IMR-90 (cell line): Measurements from ENCODE around the gene ECM1. TPM values are rescaled to one million over a fixed set of nuclear protein-coding genes. Genes with fewer than 3 reads are reported as not detected.

Source experiments
- ATAC-seq: fragments of 200-7000 bp; cut with Tn5 transposase; 2 replicates; pipeline ENCODE4 v1.9.1; 2020; ENCODE audit warnings: low read depth, mild to moderate bottlenecking, moderate library complexity
- BruUV-seq: library from RNA; stranded (reverse); fragments of 400-500 nt; replicated peaks from 2 replicates; lab custom pipeline; 2021; lab: Mats Ljungman, UMichigan
- CTCF ChIA-PET: fragments of 300-600 bp; formaldehyde crosslinking; extraction: SDS; loops from one replicate; lab custom pipeline; 2021; ENCODE audit warnings: antibody characterized with exemption; lab: Yijun Ruan, JAX
- POLR2A ChIA-PET: fragments of 300-600 bp; sonication (Branson Sonifier 250); formaldehyde crosslinking; loops from one replicate; lab custom pipeline; 2022; ENCODE audit warnings: antibody characterized with exemption; ENCODE audit not compliant: unreplicated experiment; lab: Charles Lee
- DNase-seq: peaks from one replicate; pipeline ENCODE4 v3.0.0; 2013
- H2AFZ ChIP-seq: replicated peaks from 2 replicates; pipeline ENCODE3; 2013; ENCODE audit warnings: low read length, mild to moderate bottlenecking; ENCODE audit not compliant: poor library complexity
- H2AK5ac ChIP-seq: 2 replicates; pipeline ENCODE4 v1.6.1; 2013; ENCODE audit warnings: low read depth, low read length, inconsistent platforms
- H2AK9ac ChIP-seq: replicated peaks from 2 replicates; pipeline ENCODE3; 2013; ENCODE audit warnings: mild to moderate bottlenecking, low read depth, low read length, moderate library complexity; ENCODE audit not compliant: poor library complexity
- H2BK120ac ChIP-seq: 2 replicates; pipeline ENCODE4 v1.6.1; 2013; ENCODE audit warnings: low read depth, low read length, inconsistent platforms
- H2BK15ac ChIP-seq: 3 replicates; pipeline ENCODE4 v1.6.1; 2013; ENCODE audit warnings: low read depth, low read length, inconsistent platforms
- H2BK20ac ChIP-seq: 2 replicates; pipeline ENCODE4 v1.6.1; 2013; ENCODE audit warnings: low read depth, mild to moderate bottlenecking, inconsistent platforms, low read length, moderate library complexity
- H2BK5ac ChIP-seq: 2 replicates; pipeline ENCODE4 v1.6.1; 2013; ENCODE audit warnings: mild to moderate bottlenecking, low read depth, low read length, inconsistent platforms; ENCODE audit not compliant: poor library complexity, severe bottlenecking
- H3K14ac ChIP-seq: replicated peaks from 2 replicates; pipeline ENCODE4 v1.6.1; 2013; ENCODE audit warnings: low read depth, low read length, inconsistent platforms
- H3K18ac ChIP-seq: 2 replicates; pipeline ENCODE4 v1.6.1; 2013; ENCODE audit warnings: low read depth, low read length, control low read depth
- H3K23ac ChIP-seq: 2 replicates; pipeline ENCODE4 v1.6.1; 2013; ENCODE audit warnings: low read depth, low read length, inconsistent platforms
- H3K27ac ChIP-seq: 2 replicates; pipeline ENCODE4 v1.5.1; 2013; ENCODE audit warnings: mild to moderate bottlenecking, control low read depth, low read length; ENCODE audit not compliant: insufficient read depth
- H3K27me3 ChIP-seq: 2 replicates; pipeline ENCODE4 v1.6.1; 2013; ENCODE audit warnings: low read length; ENCODE audit not compliant: control insufficient read depth, insufficient read depth
- H3K36me3 ChIP-seq: 2 replicates; pipeline ENCODE4 v1.6.1; 2013; ENCODE audit warnings: low read length, mixed read lengths; ENCODE audit not compliant: control insufficient read depth, insufficient read depth
- H3K4ac ChIP-seq: 2 replicates; pipeline ENCODE4 v1.6.1; 2013; ENCODE audit warnings: low read depth, low read length, inconsistent platforms
- H3K4me1 ChIP-seq: 2 replicates; pipeline ENCODE4 v1.6.1; 2013; ENCODE audit warnings: low read length, mixed read lengths; ENCODE audit not compliant: control insufficient read depth, insufficient read depth
- H3K4me2 ChIP-seq: 2 replicates; pipeline ENCODE4 v1.6.1; 2013; ENCODE audit warnings: low read depth, mild to moderate bottlenecking, control low read depth, low read length, moderate library complexity
- H3K4me3 ChIP-seq: 2 replicates; pipeline ENCODE4 v1.5.1; 2013; ENCODE audit warnings: low read depth, mild to moderate bottlenecking, control low read depth, low read length, moderate library complexity; ENCODE audit not compliant: insufficient read depth
- H3K56ac ChIP-seq: 2 replicates; pipeline ENCODE4 v1.6.1; 2013; ENCODE audit warnings: low read length, inconsistent platforms; ENCODE audit not compliant: insufficient read depth; ENCODE audit errors: extremely low read depth
- H3K79me1 ChIP-seq, 2 experiments: 2 replicates each; pipeline ENCODE4 v1.6.1; 2013; ENCODE audit warnings: low read length in 2 of 2, inconsistent platforms in 1 of 2, low read depth in 1 of 2
- H3K9ac ChIP-seq: 2 replicates; pipeline ENCODE4 v1.6.1; 2013; ENCODE audit warnings: low read depth, low read length, control low read depth
- H3K9me1 ChIP-seq: 2 replicates; pipeline ENCODE4 v1.6.1; 2013; ENCODE audit warnings: low read length, inconsistent platforms; ENCODE audit not compliant: insufficient read depth
- H3K9me3 ChIP-seq: 2 replicates; pipeline ENCODE4 v1.6.1; 2013; ENCODE audit warnings: low read length; ENCODE audit not compliant: control insufficient read depth, insufficient read depth
- H4K20me1 ChIP-seq: 2 replicates; pipeline ENCODE4 v1.6.1; 2013; ENCODE audit warnings: low read length, inconsistent platforms; ENCODE audit not compliant: insufficient read depth
- H4K5ac ChIP-seq: 2 replicates; pipeline ENCODE4 v1.6.1; 2013; ENCODE audit warnings: mild to moderate bottlenecking, low read depth, low read length, control low read depth
- H4K8ac ChIP-seq, 2 experiments: 2 replicates each; pipeline ENCODE4 v1.6.1; 2013; ENCODE audit warnings: low read depth in 2 of 2, low read length in 2 of 2, control low read depth in 1 of 2, inconsistent platforms in 1 of 2
- H4K91ac ChIP-seq: 2 replicates; pipeline ENCODE4 v1.6.1; 2013; ENCODE audit warnings: low read depth, low read length, inconsistent platforms; ENCODE audit not compliant: insufficient read depth
- BHLHE40 ChIP-seq: fragments of 150-350 bp; IDR thresholded peaks from 2 replicates; pipeline ENCODE4 v1.6.1; 2016; ENCODE audit warnings: mild to moderate bottlenecking, low read depth, low read length
- CEBPB ChIP-seq: IDR thresholded peaks from 2 replicates; pipeline ENCODE4 v1.6.1; 2012; ENCODE audit warnings: low read depth, low read length, improper control_type of control experiment
- CTCF ChIP-seq: conservative IDR thresholded peaks from 2 replicates; pipeline ENCODE4 v1.5.1; 2012; ENCODE audit warnings: mild to moderate bottlenecking, low read depth, low read length, improper control_type of control experiment
- ELK1 ChIP-seq: fragments of 150-350 bp; IDR thresholded peaks from 2 replicates; pipeline ENCODE4 v1.6.1; 2016; ENCODE audit warnings: low read depth, mild to moderate bottlenecking, low read length, moderate library complexity, borderline replicate concordance
- FOS ChIP-seq: fragments of 150-350 bp; IDR thresholded peaks from 2 replicates; pipeline ENCODE4 v1.6.1; 2016; ENCODE audit warnings: low read depth, low read length
- MAFK ChIP-seq: IDR thresholded peaks from 2 replicates; pipeline ENCODE4 v1.6.1; 2012; ENCODE audit warnings: low read depth, low read length, improper control_type of control experiment
- MAZ ChIP-seq: IDR thresholded peaks from 2 replicates; pipeline ENCODE4 v1.6.1; 2012; ENCODE audit warnings: low read depth, mild to moderate bottlenecking, low read length, improper control_type of control experiment, moderate library complexity, borderline replicate concordance
- MXI1 ChIP-seq: IDR thresholded peaks from 2 replicates; pipeline ENCODE4 v1.6.1; 2012; ENCODE audit warnings: low read depth, mild to moderate bottlenecking, low read length, moderate library complexity, borderline replicate concordance
- NFE2L2 ChIP-seq: fragments of 150-350 bp; IDR thresholded peaks from 2 replicates; pipeline ENCODE4 v1.6.1; 2016; ENCODE audit warnings: low read depth, mild to moderate bottlenecking, low read length
- POLR2A ChIP-seq: IDR thresholded peaks from 2 replicates; pipeline ENCODE4 v1.6.1; 2012; ENCODE audit warnings: mild to moderate bottlenecking, low read depth, low read length
- WGBS, 2 experiments: methylation state at CpG; one replicate each; pipeline versions ENCODE4 v1.1.5 to v1.1.7; 2013; ENCODE audit warnings: missing lambda C conversion rate in 2 of 2; ENCODE audit not compliant: insufficient read length in 1 of 2; ENCODE audit errors: extremely low coverage in 2 of 2; 5-methylcytosine and 5-hydroxymethylcytosine counted together
- dilution Hi-C: fragments of 300-500 bp; cut with HindIII; formaldehyde crosslinking; loops from one replicate; pipeline ENCODE4 v1.14.3; 2018; ENCODE audit warnings: low sequenced_read_pairs; ENCODE audit not compliant: unreplicated experiment
- in situ Hi-C: fragments of 300-500 bp; cut with MboI; formaldehyde crosslinking; loops from 3 replicates; pipeline ENCODE4 v1.14.3; 2019; ENCODE audit warnings: low sequenced_read_pairs, inconsistent platforms, mixed read lengths
- intact Hi-C: fragments of 100-400 bp; cut with micrococcal nuclease; formaldehyde crosslinking; loops from 2 replicates; pipeline ENCODE4 v1.10.0; 2022
- polyA plus RNA-seq, 3 experiments: library from polyadenylated mRNA; depleted of rRNA; stranded (reverse); fragments of >200 nt; gene quantifications; 2 replicates each; pipeline ENCODE4 v1.2.3, GENCODE V29; 2012; ENCODE audit warnings: low replicate concordance in 1 of 3
- total RNA-seq: library from RNA; depleted of rRNA; stranded (reverse); fragments of >200 nt; gene quantifications from 2 replicates; pipeline ENCODE4 v1.2.3, GENCODE V29; 2012

The ECM1 gene
- total and polyA plus RNA-seq, 2 of the 4 experiments (the other 2 are of a cell fraction): 20.1 to 230 TPM

- TF ChIP-seq ELK1 (no peak), MXI1 (no peak), MAZ (no peak), FOS (no peak), BHLHE40 (no peak), CEBPB (no peak), CTCF (no peak), MAFK (no peak), POLR2A (no peak), NFE2L2 (no peak)
- Histone ChIP-seq H2BK120ac (peak overlapping the region; percentile 70; the same call in 1 of the 2 replicates), H4K91ac (peak overlapping the region; percentile 26; the same call in 1 of the 2 replicates), H3K4me2 (peak overlapping the region; percentile 32; the same call in 1 of the 2 replicates), H3K18ac (peak overlapping the region; percentile 31; the same call in 1 of the 2 replicates), H3K9me3 (no peaks in the 10 kb centered on the region), H2AK5ac (peak overlapping the region; percentile 17; the same call in 1 of the 2 replicates), H3K9ac (peak overlapping the region; percentile 32), H3K14ac (peak overlapping the region; percentile 4; the same call in 1 of the 2 replicates), H3K9me1 (peaks cover 10% of the 10 kb centered on the region), H3K4me1 (peaks cover 26% of the 10 kb centered on the region), H4K20me1 (no peaks in the 10 kb centered on the region; the same call in none of the 2 replicates), H3K36me3 (peaks cover 5% of the 10 kb centered on the region), H2BK20ac (peak overlapping the region; percentile 71; the same call in 1 of the 2 replicates), H2AK9ac (peak overlapping the region; percentile 45), H2BK15ac (peak overlapping the region; percentile 79; the same call in 2 of the 3 replicates), H2AFZ (peak overlapping the region; percentile 63), H3K79me1 (peaks cover 3 to 51% of the 10 kb centered on the region in 2 experiments; a peak in 3 of 4 replicates), H3K56ac (no peak overlapping the region), H4K5ac (peak overlapping the region; percentile 21), H3K27ac (peak overlapping the region; percentile 72), H3K4me3 (no peak overlapping the region), H2BK5ac (peak overlapping the region; percentile 64), H3K23ac (no peak overlapping the region), H4K8ac (peak overlapping the region; percentile 50 to 81; a peak in 3 of 4 replicates), H3K4ac (peak overlapping the region; percentile 85), H3K27me3 (no peaks in the 10 kb centered on the region)
- dilution Hi-C loops: no loop called here
- DNase-seq (no peak), ATAC-seq (no peak)
- in situ Hi-C loops: loop anchor here (10.0 kb wide), 1 partner anchor 288 kb away; the partner anchor contains the start of gene APH1A
- intact Hi-C loops: no loop called here
- POLR2A ChIA-PET: no interaction called here
- whole genome bisulfite sequencing, 2 experiments: 87% methylated on average over 3 of the region's 12 CpGs; no CpG with 5 or more reads in 1 of the 2 experiments
- CTCF ChIA-PET: interaction anchor here (0.5 kb wide), 1 partner anchor 19 kb away, joined by 5 read pairs; no protein-coding TSS in a partner anchor
- BruUV-seq: no TSS peak
Measured at GRCh38 chr1:150552911-150553289, 45.0 kb downstream of the ECM1 start.
